ENCODE results near the gene ERCC6L2.

DNA sequence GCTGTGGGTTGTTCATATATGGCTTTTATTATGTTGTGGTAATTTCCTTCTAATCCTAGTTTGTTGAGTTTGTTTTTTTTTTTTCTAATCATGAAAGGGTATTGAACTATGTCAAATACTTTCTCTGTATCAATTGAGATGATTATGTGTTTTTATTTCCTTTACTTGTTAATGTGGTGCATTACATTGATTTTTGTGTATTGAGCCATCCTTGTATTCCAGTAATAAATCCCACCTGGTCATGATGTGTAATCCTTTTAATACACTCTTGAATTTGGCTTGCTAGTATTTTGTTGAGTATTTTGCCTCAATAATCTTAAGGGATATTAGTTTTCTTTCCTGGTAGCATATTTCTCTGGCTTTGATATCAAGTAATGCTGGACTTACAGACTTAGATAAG lies 13.1 kb upstream of the ERCC6L2 start:
- no peak for TF ChIP-seq EZH2 (IDR thresholded peaks at IDR 0.05; ENCODE audit: low read depth, low read length, severe bottlenecking)
- TF ChIP-seq, protein P1, sequence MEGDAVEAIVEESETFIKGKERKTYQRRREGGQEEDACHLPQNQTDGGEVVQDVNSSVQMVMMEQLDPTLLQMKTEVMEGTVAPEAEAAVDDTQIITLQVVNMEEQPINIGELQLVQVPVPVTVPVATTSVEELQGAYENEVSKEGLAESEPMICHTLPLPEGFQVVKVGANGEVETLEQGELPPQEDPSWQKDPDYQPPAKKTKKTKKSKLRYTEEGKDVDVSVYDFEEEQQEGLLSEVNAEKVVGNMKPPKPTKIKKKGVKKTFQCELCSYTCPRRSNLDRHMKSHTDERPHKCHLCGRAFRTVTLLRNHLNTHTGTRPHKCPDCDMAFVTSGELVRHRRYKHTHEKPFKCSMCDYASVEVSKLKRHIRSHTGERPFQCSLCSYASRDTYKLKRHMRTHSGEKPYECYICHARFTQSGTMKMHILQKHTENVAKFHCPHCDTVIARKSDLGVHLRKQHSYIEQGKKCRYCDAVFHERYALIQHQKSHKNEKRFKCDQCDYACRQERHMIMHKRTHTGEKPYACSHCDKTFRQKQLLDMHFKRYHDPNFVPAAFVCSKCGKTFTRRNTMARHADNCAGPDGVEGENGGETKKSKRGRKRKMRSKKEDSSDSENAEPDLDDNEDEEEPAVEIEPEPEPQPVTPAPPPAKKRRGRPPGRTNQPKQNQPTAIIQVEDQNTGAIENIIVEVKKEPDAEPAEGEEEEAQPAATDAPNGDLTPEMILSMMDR (IDR thresholded peaks at IDR 0.05; ENCODE audit: control extremely low read depth in 1 of 3, insufficient read depth in 1 of 3, low read depth in 1 of 3, low read length in 3 of 3) = no peak
- TF ChIP-seq YY1 (IDR thresholded peaks at IDR 0.05; ENCODE audit: low read depth, low read length) = no peak
- no peak for TF ChIP-seq CEBPB (IDR thresholded peaks at IDR 0.05; ENCODE audit: low read depth, low read length)
- no peak for TF ChIP-seq POLR2AphosphoS5 (IDR thresholded peaks at IDR 0.05; ENCODE audit: low read depth, low read length)
- no peak for TF ChIP-seq GABPA (IDR thresholded peaks at IDR 0.05; ENCODE audit: borderline replicate concordance, insufficient read depth, low read length)
- TF ChIP-seq TBP (IDR thresholded peaks at IDR 0.05; ENCODE audit: low read depth, low read length) = no peak
- no peak for TF ChIP-seq BRCA1 (IDR thresholded peaks at IDR 0.05; ENCODE audit: low read depth, low read length)
- TF ChIP-seq USF2 (IDR thresholded peaks at IDR 0.05; ENCODE audit: low read length) = no peak
